HFFc6 (cell line): ENCODE results near the gene SLC19A1. TPM values are rescaled to one million over a fixed set of nuclear protein-coding genes. Genes with fewer than 3 reads are reported as not detected.

Source experiments
- DNase-seq: peaks from one replicate; pipeline ENCODE4 v3.0.0-alpha.2; 2018
- H3K27ac Mint-ChIP-seq: 2 replicates; pipeline ENCODE4 v1.8.0; 2020; ENCODE audit warnings: mild to moderate bottlenecking, mixed read lengths
- H3K27me3 Mint-ChIP-seq: 2 replicates; pipeline ENCODE4 v1.8.0; 2021; ENCODE audit warnings: mild to moderate bottlenecking, moderate library complexity, mixed read lengths; ENCODE audit not compliant: insufficient read depth
- H3K36me3 Mint-ChIP-seq: 2 replicates; pipeline ENCODE4 v1.8.0; 2021; ENCODE audit warnings: low read depth, mixed read lengths
- H3K4me1 Mint-ChIP-seq: 2 replicates; pipeline ENCODE4 v1.8.0; 2020; ENCODE audit warnings: low read depth, mixed read lengths
- H3K4me3 Mint-ChIP-seq: 2 replicates; pipeline ENCODE4 v1.8.0; 2020; ENCODE audit warnings: mild to moderate bottlenecking, moderate library complexity, mixed read lengths
- H3K9me3 Mint-ChIP-seq: 2 replicates; pipeline ENCODE4 v1.8.0; 2020; ENCODE audit warnings: mild to moderate bottlenecking, mixed read lengths
- total RNA-seq, 6 experiments: library from RNA; stranded (reverse); fragmentation: NEBNext Ultra II Directional; extraction: Animal tissue kit (Norgen Biotek cat#: 25700); gene quantifications; 2 replicates in 1 of 6; 3 replicates in 5 of 6; pipeline ENCODE4 v1.2.3, GENCODE V29; 2021
- TF ChIP-seq, protein P1 (sequence below): fragments of 200-600 bp; sonication (generic); IDR thresholded peaks from 2 replicates; pipeline ENCODE4 v1.5.0; 2021; ENCODE audit warnings: antibody characterized with exemption, mild to moderate bottlenecking

The SLC19A1 gene
- total RNA-seq, 6 experiments from 2014 or later, result 12.3 to 15.9 (median 14.6) TPM

DNA sequence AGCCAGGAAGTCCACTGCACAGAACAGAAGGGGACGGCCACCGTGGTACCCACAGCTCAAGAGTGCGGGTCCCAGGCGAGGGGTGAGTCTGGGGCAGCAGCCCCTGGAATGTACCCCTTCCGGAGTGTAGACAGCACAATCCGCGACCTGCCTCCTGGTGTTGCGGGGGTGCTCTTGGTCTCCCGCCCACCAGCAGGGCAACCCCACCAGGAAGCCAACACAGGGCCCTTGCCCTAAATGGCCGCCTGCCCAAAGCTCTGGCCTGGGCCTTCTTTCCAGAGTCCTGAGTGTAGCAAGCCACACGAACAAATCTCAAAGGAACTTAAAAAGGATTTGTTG is 1.1 kb upstream of the SLC19A1 start:
- no peaks in the 10 kb centered on the region for H3K9me3 Mint-ChIP-seq
- no peaks in the 10 kb centered on the region for H3K36me3 Mint-ChIP-seq
- H3K4me3 Mint-ChIP-seq, result peak overlapping the region; percentile 41; the same call in 1 of the 2 replicates
- H3K4me1 Mint-ChIP-seq, result no peaks in the 10 kb centered on the region
- peaks cover 3% of the 10 kb centered on the region for H3K27me3 Mint-ChIP-seq
- no peak overlapping the region for H3K27ac Mint-ChIP-seq
- DNase-seq, result no peak
- TF ChIP-seq, protein P1, sequence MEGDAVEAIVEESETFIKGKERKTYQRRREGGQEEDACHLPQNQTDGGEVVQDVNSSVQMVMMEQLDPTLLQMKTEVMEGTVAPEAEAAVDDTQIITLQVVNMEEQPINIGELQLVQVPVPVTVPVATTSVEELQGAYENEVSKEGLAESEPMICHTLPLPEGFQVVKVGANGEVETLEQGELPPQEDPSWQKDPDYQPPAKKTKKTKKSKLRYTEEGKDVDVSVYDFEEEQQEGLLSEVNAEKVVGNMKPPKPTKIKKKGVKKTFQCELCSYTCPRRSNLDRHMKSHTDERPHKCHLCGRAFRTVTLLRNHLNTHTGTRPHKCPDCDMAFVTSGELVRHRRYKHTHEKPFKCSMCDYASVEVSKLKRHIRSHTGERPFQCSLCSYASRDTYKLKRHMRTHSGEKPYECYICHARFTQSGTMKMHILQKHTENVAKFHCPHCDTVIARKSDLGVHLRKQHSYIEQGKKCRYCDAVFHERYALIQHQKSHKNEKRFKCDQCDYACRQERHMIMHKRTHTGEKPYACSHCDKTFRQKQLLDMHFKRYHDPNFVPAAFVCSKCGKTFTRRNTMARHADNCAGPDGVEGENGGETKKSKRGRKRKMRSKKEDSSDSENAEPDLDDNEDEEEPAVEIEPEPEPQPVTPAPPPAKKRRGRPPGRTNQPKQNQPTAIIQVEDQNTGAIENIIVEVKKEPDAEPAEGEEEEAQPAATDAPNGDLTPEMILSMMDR, result no peak

DNA sequence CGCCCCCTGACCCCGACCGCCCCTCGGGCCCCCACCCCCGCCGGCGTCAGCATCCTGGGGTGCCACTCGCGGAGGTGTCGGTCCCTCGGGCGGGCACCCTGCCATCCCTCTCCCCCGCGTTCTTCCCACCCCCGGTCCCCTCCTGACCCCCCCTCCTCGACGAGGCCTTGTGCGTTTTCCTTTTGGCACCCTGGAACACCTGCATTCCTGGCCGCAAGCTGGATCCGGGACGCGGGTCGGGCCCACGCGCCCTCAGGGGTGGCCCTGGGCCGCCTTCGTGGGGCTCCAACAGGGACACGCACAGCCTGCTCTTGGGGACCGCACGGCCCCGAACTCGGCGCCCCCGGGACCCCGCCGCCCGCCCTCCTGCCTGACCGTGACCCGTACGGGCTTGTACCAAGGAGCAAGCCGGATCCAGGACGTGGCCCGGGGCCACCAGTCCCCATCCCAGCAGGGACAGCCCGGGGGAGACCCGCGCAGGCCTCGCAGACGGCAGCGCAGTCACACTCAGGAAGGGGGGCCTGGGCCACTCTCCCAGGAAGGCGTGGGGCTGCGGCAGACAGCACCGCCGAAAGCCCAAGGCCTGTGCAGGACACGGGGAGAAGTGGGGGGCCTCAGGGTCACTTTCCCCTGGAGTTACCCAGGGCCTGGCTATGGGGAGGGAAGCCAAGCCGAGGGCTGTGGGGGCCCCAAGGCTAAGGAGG is 579 bp upstream of the SLC19A1 start:
- Mint-ChIP-seq H3K4me3 (no peak overlapping the region), H3K36me3 (no peaks in the 10 kb centered on the region), H3K27ac (no peak overlapping the region), H3K27me3 (peaks cover 3% of the 10 kb centered on the region), H3K9me3 (no peaks in the 10 kb centered on the region), H3K4me1 (no peaks in the 10 kb centered on the region)
- TF ChIP-seq, protein P1, result no peak
- DNase-seq, result no peak

DNA sequence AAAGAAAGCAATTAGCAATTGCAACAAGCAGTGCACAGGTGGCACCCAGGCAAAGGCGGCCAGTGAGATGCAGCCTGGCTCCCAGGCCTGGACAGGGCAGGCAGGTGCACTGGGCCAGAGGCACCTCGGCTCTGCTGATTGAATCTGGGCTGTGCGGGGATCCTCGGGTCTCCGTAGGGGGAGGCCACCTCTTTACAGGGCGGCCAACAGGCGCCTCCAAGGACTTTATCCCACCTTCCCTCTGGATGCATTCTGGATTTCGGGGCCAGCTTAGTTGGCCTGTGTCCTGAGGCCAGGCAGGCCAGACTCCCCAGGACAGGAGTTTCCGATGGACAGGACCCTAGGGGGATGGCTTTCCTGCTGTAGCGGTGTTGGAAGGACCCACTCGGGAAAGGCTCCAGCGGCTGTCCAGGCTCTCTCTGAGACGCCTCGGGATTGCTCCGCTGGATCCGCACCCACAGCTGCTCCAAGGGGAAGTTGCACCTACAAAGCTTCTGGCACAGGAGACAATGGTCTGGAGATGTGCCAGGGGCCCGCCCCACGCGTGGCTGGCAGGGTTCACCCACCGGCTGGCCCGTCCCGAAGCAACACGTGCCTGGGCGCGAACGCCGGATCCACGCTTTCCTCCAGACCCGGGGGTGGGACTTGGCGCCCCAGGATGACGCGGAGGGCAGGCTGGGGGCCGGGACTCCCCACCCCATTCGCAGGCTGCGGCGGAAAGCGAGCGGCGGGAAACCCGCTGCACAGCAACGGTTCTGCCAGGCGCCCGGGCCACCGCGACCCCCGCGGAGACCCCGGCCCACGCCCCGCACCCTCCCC is 810 bp downstream of the SLC19A1 start:
- Mint-ChIP-seq H3K9me3 (no peaks in the 10 kb centered on the region), H3K4me3 (peak overlapping the region; percentile 74), H3K27me3 (no peaks in the 10 kb centered on the region), H3K4me1 (no peaks in the 10 kb centered on the region), H3K36me3 (no peaks in the 10 kb centered on the region), H3K27ac (peak overlapping the region; percentile 39; the same call in 1 of the 2 replicates)
- TF ChIP-seq, protein P1, result no peak
- DNase-seq, result no peak

DNA sequence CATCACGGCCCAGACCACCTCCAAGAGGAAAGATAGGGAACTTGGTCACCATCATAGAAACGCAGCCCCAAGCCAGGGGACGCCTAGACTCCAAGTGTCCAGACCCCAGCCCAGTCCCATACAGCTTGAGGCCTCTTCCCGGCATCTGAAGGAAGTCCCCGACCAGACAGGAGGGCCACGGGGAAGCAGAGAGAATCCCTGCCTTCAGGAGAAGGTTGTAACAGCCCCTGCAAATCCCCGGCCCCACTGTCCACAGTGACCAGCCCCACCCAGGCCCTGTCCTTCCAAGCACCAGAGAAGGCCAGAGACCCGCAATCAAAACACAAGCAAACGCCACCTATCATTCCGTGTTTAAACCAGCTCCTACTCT is 1.7 kb downstream of the SLC19A1 start:
- TF ChIP-seq, protein P1, result no peak
- Mint-ChIP-seq H3K9me3 (no peaks in the 10 kb centered on the region), H3K4me3 (no peak overlapping the region; the same call in 1 of the 2 replicates), H3K4me1 (no peaks in the 10 kb centered on the region), H3K36me3 (no peaks in the 10 kb centered on the region), H3K27ac (no peak overlapping the region), H3K27me3 (no peaks in the 10 kb centered on the region)
- no peak for DNase-seq

DNA sequence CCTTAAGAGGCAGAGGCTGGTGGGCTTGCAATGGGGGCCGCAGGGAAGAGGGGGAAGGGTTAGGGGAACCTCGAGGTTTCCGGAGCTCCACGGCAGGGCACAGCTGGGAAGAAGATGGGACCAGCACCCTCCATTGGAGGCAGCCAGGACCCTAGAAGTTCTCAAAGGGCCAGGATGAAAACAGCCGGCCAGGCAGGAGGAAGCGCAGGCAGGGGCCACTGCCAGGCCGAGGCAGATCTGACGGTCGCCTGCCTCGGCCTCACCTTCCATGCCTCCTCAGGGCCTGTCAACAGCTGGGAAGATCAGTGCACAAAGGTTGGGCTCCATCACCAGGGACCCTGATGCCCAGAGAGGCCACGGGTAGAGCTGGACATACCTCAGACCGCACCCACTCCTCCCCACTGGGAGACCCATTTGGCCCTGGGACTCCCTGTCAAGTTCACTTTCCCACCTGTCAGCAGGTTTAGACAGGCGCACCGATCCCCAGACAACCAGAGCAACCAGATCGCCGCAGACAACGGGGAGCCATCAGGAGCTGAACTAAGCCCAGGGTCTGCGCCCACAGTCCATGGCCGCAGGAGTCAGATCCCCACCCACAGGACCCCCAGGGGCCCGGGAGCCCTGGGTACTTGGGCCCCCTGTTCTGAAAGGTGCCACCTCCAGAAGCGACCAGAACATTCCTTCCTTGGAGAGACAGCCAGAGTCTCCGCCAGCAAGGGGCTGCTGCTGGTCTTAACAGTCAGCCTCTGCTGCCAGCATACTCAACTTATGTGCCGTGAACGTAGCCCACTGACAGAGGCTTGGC is 2.2 kb downstream of the SLC19A1 start:
- no peak for DNase-seq
- Mint-ChIP-seq H3K9me3 (no peaks in the 10 kb centered on the region), H3K36me3 (no peaks in the 10 kb centered on the region), H3K27ac (no peak overlapping the region), H3K4me1 (no peaks in the 10 kb centered on the region), H3K4me3 (no peak overlapping the region; the same call in 1 of the 2 replicates), H3K27me3 (no peaks in the 10 kb centered on the region)
- TF ChIP-seq, protein P1, result no peak
